HG03175 (cell line): ENCODE data around the gene KCNH6.

ENCODE experiments used
- ATAC-seq: cut with Tn5 transposase; IDR thresholded peaks from one replicate; pipeline ENCODE4 v1.9.1; 2021; ENCODE audit warnings: mild to moderate bottlenecking, moderate library complexity; ENCODE audit not compliant: unreplicated experiment

KCNH6 gene

GRCh38 chr17:63523253-63523855, at the start of gene KCNH6:
TSS of gene KCNH6 (plus strand) at chr17:63523358. CDS start at chr17:63523414, 56 bp downstream.
- no peak for ATAC-seq

GRCh38 chr17:63474174-63474573, 49.0 kb upstream of the KCNH6 start:
- no peak for ATAC-seq

GRCh38 chr17:63474586-63475460, 48.3 kb upstream of the KCNH6 start:
- no peak for ATAC-seq

GRCh38 chr17:63475491-63476412, 47.4 kb upstream of the KCNH6 start:
- no peak for ATAC-seq

- no peak for ATAC-seq
Observed at GRCh38 chr17:63476459-63476853, 46.7 kb upstream of the KCNH6 start.

- ATAC-seq = no peak
Observed at GRCh38 chr17:63476854-63477479, 46.2 kb upstream of the KCNH6 start, which contains the start of gene ACE. TSS of gene ACE (plus strand) at chr17:63477061. CDS start at chr17:63477095, 34 bp downstream.

GRCh38 chr17:63477480-63478440, 45.4 kb upstream of the KCNH6 start:
- ATAC-seq = no peak

GRCh38 chr17:63478814-63479494, 44.2 kb upstream of the KCNH6 start:
- ATAC-seq = peak; percentile 68

- ATAC-seq = no peak
Observed at GRCh38 chr17:63479495-63480184, 43.5 kb upstream of the KCNH6 start.

- ATAC-seq = no peak
Observed at GRCh38 chr17:63480192-63480784, 42.9 kb upstream of the KCNH6 start.

GRCh38 chr17:63480826-63481487, 42.2 kb upstream of the KCNH6 start:
- no peak for ATAC-seq

- no peak for ATAC-seq
Observed at GRCh38 chr17:63481488-63481870, 41.7 kb upstream of the KCNH6 start.

- no peak for ATAC-seq
Observed at GRCh38 chr17:63482509-63482908, 40.6 kb upstream of the KCNH6 start.

- ATAC-seq = no peak
Observed at GRCh38 chr17:63483038-63483437, 40.1 kb upstream of the KCNH6 start.

GRCh38 chr17:63483655-63484575, 39.2 kb upstream of the KCNH6 start:
- no peak for ATAC-seq

GRCh38 chr17:63486317-63487013, 36.7 kb upstream of the KCNH6 start:
- ATAC-seq = no peak
